ENCODE measurements around the gene REEP2.
"Not testable (repeated sequence)": the region's sequence is repeated elsewhere in the genome, so short reads cannot be mapped to it uniquely, and the experiment has no call there.

The REEP2 gene

DNA sequence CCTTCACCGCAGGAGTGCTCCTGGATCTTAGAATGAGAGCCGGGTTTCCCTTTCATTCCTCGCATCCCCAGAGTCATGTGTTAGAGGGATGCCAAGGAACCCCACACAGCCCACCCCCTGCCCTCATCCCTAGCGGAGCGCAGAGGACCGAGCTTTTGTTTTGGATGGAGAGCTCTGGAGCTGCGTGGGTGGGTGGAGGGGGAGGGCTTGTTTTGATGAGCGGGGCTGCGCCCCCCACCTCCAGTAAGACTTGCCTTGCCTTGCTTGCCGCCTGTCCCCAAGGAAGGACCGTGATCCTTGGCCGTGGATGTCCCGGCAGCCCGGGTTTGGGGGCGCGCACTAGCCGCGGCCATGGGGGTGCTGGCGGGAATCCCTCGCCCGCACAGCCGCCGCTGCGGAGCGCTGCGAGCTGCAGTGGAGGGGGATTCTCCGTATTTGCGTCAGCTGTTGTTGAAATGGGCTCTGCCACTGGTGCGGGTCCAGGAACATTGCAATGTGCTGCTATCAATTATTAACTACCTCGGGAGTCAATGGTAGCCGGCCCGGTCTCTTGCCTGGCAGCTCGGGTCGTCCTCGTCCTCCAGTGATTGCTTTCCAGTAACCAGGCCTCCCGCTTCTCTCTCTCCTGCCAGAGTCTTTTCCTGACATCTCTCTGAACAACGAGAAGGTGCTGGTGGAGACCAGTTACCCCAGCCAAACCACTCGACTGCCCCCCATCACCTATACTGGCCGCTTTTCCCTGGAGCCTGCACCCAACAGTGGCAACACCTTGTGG, 27.5 kb downstream of the REEP2 start:
- peak; percentile 78 for DNase-seq (ENCODE audit: low spot score)

DNA sequence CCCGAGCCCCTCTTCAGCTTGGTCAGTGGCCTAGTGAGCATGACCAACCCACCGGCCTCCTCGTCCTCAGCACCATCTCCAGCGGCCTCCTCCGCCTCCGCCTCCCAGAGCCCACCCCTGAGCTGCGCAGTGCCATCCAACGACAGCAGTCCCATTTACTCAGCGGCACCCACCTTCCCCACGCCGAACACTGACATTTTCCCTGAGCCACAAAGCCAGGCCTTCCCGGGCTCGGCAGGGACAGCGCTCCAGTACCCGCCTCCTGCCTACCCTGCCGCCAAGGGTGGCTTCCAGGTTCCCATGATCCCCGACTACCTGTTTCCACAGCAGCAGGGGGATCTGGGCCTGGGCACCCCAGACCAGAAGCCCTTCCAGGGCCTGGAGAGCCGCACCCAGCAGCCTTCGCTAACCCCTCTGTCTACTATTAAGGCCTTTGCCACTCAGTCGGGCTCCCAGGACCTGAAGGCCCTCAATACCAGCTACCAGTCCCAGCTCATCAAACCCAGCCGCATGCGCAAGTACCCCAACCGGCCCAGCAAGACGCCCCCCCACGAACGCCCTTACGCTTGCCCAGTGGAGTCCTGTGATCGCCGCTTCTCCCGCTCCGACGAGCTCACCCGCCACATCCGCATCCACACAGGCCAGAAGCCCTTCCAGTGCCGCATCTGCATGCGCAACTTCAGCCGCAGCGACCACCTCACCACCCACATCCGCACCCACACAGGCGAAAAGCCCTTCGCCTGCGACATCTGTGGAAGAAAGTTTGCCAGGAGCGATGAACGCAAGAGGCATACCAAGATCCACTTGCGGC, 28.2 kb downstream of the REEP2 start:
- no peak for DNase-seq (ENCODE audit: low spot score)

DNA sequence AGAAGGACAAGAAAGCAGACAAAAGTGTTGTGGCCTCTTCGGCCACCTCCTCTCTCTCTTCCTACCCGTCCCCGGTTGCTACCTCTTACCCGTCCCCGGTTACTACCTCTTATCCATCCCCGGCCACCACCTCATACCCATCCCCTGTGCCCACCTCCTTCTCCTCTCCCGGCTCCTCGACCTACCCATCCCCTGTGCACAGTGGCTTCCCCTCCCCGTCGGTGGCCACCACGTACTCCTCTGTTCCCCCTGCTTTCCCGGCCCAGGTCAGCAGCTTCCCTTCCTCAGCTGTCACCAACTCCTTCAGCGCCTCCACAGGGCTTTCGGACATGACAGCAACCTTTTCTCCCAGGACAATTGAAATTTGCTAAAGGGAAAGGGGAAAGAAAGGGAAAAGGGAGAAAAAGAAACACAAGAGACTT, 28.9 kb downstream of the REEP2 start:
- no peak for DNase-seq (ENCODE audit: low spot score)

DNA sequence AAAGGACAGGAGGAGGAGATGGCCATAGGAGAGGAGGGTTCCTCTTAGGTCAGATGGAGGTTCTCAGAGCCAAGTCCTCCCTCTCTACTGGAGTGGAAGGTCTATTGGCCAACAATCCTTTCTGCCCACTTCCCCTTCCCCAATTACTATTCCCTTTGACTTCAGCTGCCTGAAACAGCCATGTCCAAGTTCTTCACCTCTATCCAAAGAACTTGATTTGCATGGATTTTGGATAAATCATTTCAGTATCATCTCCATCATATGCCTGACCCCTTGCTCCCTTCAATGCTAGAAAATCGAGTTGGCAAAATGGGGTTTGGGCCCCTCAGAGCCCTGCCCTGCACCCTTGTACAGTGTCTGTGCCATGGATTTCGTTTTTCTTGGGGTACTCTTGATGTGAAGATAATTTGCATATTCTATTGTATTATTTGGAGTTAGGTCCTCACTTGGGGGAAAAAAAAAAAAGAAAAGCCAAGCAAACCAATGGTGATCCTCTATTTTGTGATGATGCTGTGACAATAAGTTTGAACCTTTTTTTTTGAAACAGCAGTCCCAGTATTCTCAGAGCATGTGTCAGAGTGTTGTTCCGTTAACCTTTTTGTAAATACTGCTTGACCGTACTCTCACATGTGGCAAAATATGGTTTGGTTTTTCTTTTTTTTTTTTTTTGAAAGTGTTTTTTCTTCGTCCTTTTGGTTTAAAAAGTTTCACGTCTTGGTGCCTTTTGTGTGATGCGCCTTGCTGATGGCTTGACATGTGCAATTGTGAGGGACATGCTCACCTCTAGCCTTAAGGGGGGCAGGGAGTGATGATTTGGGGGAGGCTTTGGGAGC, 29.5 kb downstream of the REEP2 start:
- no peak for DNase-seq (ENCODE audit: low spot score)

DNA sequence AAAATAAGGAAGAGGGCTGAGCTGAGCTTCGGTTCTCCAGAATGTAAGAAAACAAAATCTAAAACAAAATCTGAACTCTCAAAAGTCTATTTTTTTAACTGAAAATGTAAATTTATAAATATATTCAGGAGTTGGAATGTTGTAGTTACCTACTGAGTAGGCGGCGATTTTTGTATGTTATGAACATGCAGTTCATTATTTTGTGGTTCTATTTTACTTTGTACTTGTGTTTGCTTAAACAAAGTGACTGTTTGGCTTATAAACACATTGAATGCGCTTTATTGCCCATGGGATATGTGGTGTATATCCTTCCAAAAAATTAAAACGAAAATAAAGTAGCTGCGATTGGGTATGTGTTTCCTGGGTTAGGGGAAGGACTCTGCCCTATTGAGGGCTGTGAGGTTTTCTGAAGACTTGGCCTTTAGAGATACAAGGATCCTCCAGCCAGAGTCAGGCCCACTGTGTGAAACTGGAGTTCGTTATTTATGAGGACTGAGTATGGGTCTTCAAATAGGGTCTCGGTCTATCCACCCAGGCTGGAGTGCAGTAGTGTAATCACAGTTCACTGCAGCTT, 30.2 kb downstream of the REEP2 start:
- DNase-seq (ENCODE audit: low spot score), result no peak

DNA sequence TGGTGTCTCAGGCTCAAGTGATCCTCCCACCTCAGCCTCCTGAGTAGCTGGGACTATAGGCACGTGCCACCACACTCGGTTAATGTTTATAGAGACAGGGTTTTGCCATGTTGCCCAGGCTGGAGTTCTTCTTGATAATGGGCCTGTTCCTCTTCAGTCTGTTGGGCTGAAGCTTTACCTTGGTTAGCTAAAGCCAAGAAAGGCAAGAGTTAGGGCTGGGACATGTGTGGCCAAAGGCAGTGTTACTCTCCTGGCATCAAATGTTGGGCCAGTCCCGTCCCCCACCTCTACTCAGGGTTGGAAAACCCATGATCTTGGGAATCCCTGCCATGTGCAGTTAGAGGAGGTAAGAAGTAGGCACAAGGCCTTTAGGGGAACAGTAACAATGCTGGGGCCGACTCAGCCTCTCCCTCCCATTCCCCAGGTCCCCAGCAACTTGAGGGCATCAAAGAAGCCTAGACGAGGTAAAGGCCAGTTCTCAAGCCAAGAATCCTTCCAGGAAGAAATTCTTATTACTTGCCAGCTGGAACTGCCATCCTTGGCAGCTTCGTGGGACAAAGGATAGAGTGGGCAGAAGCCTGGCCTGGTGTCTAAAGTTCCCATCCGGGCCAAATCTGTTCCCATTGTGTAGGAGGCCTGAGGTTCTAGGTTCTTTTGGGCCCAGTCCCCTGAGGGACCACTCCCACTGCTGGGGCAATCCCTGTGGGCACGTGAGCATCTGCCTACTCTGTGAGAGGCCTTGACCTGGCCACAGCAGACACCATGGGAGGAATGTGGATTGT, 30.9 kb downstream of the REEP2 start:
- DNase-seq (ENCODE audit: low spot score), result no peak

DNA sequence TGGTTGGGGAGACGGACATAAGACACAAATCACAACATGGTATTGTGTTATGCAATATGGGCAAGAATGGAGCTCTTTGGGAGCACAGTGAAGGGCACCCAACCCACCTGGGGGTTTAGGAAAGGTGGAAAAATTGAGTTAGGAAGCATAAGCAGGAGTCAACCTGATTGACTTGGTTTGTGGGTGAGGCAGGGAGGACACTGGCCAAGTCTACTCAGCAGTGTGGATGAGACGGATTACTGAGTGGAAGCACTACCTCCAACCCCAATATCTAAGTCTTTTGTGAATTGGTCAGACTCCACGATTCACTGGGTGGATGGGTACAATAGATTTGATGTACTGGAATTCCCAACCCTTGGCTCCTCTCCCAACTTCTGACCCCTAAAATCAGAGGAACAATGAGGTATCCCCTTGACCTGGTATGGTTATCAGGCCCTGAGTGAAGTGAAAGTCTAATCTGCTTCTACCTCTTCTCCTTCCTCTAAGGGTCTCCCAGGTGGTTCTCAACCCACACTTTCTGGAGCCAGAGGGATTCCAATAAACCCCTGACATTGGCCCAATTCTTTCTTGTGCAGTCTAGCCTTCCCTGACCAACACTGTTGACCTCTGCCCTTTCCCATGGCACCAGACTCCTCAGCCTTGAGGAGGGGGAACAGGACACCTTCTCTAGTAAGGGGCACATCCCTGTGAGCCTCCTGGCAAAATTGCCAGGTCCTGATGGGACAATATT, 31.6 kb downstream of the REEP2 start:
- no peak for DNase-seq (ENCODE audit: low spot score)

DNA sequence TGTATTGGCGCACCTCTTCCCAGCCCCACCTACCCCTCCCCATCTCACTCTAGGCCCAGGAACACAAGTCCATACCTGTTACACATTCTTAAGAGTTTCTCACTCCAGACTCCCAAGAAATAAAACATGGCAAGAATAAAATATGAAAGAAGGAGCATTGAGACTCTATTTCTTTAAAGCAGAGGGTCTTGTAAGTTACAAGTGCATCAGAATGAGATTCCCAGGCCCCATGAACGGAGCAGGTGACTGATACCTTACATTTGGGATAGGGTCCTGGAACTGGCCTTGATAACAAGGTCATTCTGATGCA, 32.1 kb downstream of the REEP2 start:
- DNase-seq (ENCODE audit: low spot score), result no peak

DNA sequence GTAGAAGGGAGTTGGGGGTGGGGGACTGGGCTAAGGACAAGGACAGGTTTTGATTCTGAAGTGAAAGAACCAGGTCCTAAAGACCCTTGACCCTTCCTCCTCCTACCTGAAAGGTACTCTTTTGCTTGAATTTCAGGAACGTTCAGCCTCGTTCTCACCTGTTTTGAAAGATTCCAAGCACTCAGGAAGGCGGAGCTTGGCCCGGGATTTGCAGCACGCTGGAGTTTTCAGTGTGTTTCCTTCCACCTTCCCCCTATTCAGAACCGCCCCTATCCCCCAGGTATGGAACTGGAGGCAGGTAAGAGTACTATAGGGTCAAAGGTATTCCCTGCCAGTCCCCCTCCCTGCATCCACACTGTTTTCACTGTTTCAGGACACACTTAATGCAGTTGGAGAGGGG, 33.5 kb downstream of the REEP2 start:
- no peak for DNase-seq (ENCODE audit: low spot score)

DNA sequence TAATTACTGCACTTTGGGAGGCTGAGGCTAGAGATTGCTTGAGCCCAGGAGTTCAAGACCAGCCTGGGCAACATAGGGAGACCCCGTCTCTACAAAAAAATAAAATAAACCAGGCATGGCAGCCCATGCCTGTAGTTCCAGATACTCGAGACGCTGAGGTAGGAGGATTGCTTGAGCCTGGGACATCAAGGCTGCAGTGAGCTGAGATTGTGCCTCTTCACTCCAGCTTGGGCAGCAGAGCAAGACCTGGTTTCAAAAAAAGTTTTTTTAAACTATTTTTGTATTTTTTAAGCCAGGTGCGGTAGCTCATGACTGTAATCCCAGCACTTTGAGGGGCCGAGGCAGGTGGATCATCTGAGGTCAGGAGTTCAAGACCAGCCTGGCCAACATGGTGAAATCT, 34.3 kb downstream of the REEP2 start:
- DNase-seq (ENCODE audit: low spot score), result not testable (repeated sequence)

DNA sequence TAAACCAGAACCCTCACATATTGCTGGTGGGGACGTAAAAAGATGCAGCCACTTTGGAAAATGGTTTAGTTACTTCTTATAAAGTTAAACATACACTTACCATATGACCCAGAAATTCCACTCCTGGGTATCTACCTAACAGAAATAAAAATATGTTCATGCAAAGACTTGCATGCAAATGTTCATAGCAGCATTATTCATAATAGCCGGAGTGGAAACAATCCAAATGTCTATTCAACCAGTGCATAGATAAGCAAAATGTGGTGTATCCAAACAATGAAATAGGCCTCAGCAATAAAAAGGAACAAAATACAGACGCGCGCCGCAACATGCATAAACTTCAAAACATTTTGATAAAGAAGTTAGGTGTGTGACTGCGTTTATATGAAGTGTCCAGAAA, 38.1 kb downstream of the REEP2 start:
- DNase-seq (ENCODE audit: low spot score), result no peak

DNA sequence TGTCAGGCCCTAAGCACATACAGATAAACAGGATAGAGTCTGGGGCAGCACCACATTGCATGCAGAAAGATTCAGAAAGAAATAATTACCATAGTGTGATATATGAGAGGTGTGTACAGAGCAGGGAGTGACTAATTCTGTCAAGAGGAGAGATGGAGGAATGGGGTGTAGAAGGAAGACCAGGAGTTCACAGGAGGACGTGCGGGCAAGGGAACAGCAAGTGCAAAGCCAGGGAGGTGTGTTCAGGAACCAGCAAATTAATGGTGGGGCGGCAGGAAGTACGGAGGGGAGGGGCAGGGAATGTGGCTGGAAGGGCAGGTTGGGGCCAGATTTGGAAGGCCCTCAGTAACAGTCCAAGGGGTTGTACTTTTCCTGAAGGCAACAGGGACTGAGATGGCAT, 43.8 kb downstream of the REEP2 start:
- no peak for DNase-seq (ENCODE audit: low spot score)

DNA sequence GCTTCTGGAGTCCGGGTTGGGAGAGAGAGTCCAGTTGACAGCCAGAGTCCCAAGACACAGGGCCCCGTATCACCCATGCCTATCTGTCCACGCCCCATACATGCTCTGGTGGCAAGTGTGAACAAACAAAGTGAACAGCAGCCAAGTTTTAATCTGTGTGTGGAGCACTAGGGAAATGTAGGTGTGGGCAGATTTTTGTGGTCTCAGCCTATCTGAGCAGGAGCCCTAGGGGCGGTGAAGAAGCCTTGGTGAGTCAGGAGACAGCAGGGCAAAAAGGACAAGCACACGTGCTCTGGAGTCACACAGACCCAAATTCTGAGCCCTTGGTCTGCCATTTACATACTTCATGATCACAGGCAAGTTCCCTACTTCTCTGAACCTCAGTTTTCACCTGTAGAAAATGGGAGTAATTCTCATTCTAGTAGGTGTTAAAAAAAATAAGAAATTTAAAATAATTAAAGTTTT, 49.7 kb downstream of the REEP2 start:
- DNase-seq (ENCODE audit: low spot score), result no peak

DNA sequence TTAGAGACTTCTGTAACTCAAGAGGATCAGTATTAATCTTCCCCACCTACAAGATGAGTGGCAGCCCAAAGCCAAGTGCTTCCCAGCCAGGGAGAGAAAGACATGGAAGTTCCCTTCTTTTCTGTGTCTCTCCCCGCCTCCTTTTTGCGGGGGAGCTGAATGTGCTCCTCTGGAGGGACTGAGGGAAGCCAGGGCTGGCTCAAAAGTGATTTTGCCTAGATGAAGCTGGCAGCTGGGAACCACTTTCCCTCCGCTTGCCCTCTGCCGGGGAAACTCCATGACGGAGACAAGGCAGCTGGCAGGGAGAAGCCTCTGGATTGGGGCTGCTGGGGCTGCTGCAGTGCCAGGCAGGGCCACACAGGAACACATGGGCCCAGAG, 50.8 kb downstream of the REEP2 start:
- DNase-seq (ENCODE audit: low spot score), result no peak

DNA sequence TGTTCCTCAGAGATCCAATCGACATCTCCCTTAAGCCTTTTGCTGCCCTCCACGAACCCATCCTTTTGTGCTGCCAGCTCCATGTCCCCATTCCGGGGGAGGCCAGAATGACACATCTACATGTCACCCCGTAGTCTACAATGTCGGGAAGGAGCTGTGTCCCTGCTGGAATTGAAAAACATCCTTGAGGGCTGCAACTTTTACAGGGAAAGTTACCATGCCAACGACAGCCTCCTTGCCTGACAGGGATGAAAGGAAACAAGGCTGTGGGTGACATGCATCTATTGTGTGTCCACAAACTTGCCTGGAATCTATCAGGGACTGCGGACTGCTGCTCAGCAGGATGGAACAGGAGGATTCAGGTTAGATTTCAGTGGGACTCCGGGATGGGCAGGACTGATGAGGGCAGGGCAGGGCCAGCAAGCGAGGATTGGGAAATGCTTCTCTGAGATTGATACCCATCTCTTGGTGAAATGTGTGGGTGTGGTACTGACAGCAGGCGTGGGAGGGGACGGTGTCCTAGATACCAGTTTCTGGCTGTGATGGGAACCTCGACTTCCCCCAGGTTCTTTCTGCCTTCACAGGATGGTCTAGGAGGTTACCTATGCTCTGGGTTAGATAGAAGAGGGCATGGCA, 51.9 kb downstream of the REEP2 start:
- DNase-seq (ENCODE audit: low spot score), result no peak

DNA sequence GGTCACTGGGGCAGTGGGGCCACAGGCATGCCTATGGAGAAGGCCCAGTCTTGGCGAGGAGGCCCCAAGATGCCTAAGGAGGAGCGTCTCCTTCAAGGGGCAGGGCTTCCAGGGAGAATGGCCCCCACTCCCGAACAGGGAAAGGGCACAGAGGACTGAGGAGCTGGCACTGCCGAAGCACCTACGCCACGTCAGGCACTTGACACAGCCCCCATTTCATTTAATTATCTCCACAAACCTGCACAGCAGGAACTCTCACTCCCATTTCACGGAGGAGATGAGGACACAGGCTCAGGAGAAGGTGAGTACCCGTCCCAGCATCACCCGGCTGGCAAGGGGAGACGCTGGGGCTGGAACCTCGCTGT, 52.4 kb downstream of the REEP2 start:
- DNase-seq (ENCODE audit: low spot score), result no peak

DNA sequence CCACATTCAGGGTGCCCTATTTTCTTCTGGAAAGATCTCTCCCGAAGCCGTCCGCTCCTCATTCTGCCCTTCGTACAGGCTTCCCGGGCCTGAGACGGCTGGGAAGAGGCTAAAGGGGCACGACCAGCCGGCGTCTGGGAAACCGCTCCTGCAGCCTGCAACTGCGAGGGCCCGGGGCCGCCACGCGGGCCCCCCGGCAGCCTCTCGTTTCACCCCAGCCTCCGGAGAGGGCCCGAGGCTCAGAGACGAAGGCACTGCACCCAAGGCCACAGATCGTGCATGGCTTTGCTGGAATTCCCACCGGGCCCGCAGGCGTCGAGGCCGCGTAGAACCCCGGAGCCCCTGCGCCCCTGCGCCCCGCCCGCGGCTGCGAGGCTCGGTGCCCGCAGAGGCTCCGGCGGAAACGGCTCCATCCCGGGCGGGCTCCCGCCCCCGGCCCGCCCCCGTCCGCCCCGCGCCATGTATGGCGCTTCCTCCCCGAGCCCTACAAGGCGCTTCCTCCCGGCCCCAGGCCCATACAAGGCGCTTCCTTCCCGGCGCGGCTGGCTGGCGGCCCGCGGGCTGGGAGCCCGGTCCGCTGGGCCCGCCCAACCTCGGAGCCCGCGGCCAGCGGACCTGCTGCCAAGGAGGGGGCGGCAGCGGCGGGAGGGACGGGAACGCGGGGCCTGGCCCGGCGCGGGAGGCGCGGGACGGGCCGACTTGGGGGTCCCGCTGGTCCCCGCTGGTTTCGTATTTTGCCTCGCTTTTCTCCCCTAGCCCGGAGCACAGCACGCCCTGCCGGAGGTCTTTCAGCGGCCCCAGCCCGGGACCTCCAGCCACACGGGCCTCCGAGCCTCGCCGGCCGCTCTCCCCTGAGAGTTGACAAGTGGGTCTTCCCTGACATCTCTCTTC, 53.1 kb downstream of the REEP2 start:
- DNase-seq (ENCODE audit: low spot score), result peak; percentile 51

DNA sequence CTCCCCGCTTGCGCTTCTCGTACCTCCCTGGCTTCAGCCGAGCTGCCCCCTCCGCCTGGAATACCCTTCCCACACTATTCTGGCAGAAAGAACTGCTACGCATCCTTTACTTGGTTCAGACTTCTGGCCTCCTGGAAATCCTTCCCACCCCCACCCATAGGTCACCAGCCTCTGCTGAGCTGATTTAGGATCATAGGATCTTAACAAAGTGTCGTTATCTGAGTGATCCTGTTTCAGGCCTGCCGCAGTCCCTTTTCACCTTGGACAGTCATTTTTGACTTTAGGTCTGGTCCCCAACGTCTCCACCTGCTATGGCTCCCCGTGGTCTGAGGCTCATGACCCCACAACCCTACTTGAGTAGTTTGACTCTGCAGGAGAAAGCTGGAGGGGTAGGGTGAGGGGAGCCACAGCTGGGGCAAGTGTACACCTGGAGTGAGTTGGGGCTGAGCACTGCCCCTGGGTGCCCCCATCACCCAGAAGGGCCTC, 53.7 kb downstream of the REEP2 start:
- no peak for DNase-seq (ENCODE audit: low spot score)

DNA sequence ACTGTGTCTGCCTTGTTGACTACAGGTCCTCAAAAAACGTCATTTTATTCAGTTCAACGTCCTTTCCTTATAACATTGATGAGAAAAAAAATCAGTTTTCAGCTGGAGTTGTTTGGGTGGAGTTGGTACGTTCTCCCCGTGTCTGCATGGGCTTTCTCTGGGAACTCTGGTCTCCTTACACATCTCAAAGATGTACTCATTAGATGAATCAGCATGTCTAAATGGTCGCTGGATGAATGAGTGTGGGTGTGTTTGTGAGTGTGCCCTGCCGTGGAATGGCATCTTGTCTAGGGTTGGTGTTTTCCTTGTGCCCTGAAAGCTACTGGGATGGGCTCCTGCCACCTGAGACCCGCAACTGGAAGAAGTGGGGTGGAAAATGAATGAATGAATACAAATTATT, 56.5 kb downstream of the REEP2 start:
- DNase-seq (ENCODE audit: low spot score), result no peak
